ENCODE measurements around the gene LEFTY1. TPM values are rescaled to one million over a fixed set of nuclear protein-coding genes. Genes with fewer than 3 reads are reported as not detected.

The LEFTY1 gene
- total RNA-seq, 1 donor, result not detected

DNA sequence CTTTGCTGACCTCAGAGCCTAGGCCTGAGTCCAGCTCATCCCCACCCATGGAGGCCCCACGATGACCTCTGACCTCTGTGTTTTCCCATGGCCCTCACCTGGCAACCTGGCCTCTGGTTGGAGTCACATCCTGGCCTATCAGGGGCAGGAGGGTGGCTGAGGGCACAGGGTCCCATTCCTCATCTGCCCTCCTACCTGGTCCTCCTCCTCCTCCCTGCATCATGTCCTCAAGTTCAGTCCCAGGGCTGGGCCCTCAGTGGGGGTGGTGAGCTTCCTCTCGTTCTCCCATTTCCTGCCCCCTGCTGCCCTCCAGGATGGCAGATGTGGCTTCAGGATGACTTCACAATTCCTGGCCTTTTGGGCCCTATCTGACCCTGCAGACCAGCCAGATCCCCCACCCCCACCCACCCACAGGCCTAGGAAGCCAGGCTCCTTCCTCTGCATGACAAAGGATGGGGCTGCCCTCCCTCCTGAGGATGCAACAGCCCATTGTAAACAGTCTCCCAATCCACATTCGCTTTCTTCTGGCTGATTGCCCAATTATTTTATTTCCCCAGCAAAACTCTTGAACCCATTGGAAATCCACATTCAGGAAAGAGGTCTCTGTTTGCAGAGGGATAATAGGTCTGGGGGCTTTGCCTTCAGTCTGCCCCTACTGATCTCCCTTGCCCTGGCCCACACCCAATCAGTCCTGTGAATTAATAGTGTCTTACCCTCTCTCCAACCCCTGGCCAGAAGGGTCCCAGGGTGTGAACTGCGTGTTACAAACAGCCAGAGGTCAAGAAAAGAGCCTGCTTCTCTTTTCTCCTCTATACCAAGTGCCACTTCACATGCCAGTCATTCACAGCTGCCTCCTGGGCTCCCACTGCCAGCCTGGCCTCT is 10.3 kb upstream of the LEFTY1 start:
- Histone ChIP-seq H4K20me1 (ENCODE audit: insufficient read depth, low read length) (no peaks in the 10 kb centered on the region), H3K79me2 (ENCODE audit: insufficient read depth, low read length) (no peaks in the 10 kb centered on the region), H3K36me3 (ENCODE audit: insufficient read depth, low read length) (no peaks in the 10 kb centered on the region), H3K4me2 (ENCODE audit: insufficient read depth, low read length) (no peak overlapping the region), H3K4me3 (ENCODE audit: insufficient read depth, low read length) (no peak overlapping the region), H2AFZ (ENCODE audit: low read length) (no peak overlapping the region), H3K9me3 (ENCODE audit: low read depth, low read length) (no peaks in the 10 kb centered on the region), H3K27me3 (ENCODE audit: insufficient read depth, low read length) (no peaks in the 10 kb centered on the region), H3K4me1 (ENCODE audit: insufficient read depth, low read length) (no peaks in the 10 kb centered on the region), H3K27ac (ENCODE audit: low read depth, low read length) (no peak overlapping the region)
- TF ChIP-seq, protein P1, sequence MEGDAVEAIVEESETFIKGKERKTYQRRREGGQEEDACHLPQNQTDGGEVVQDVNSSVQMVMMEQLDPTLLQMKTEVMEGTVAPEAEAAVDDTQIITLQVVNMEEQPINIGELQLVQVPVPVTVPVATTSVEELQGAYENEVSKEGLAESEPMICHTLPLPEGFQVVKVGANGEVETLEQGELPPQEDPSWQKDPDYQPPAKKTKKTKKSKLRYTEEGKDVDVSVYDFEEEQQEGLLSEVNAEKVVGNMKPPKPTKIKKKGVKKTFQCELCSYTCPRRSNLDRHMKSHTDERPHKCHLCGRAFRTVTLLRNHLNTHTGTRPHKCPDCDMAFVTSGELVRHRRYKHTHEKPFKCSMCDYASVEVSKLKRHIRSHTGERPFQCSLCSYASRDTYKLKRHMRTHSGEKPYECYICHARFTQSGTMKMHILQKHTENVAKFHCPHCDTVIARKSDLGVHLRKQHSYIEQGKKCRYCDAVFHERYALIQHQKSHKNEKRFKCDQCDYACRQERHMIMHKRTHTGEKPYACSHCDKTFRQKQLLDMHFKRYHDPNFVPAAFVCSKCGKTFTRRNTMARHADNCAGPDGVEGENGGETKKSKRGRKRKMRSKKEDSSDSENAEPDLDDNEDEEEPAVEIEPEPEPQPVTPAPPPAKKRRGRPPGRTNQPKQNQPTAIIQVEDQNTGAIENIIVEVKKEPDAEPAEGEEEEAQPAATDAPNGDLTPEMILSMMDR (IDR thresholded peaks at IDR 0.05; ENCODE audit: extremely low read depth, low read depth, low read length), result no peak
- peak; percentile 62 for DNase-seq (ENCODE audit: insufficient read length, low spot score, missing footprints)

- TF ChIP-seq, protein P1 (IDR thresholded peaks at IDR 0.05; ENCODE audit: extremely low read depth, low read depth, low read length), result no peak
- H2AFZ ChIP-seq (ENCODE audit: low read length), result no peak overlapping the region
- H3K9me3 ChIP-seq (ENCODE audit: low read depth, low read length), result no peaks in the 10 kb centered on the region
- no peak overlapping the region for H3K4me2 ChIP-seq (ENCODE audit: insufficient read depth, low read length)
- DNase-seq (ENCODE audit: insufficient read length, low spot score, missing footprints), result peak; percentile 25
- no peaks in the 10 kb centered on the region for H4K20me1 ChIP-seq (ENCODE audit: insufficient read depth, low read length)
- H3K4me1 ChIP-seq (ENCODE audit: insufficient read depth, low read length), result no peaks in the 10 kb centered on the region
- H3K27me3 ChIP-seq (ENCODE audit: insufficient read depth, low read length), result no peaks in the 10 kb centered on the region
- H3K4me3 ChIP-seq (ENCODE audit: insufficient read depth, low read length), result no peak overlapping the region
- no peak overlapping the region for H3K27ac ChIP-seq (ENCODE audit: low read depth, low read length)
- H3K36me3 ChIP-seq (ENCODE audit: insufficient read depth, low read length), result no peaks in the 10 kb centered on the region
- H3K79me2 ChIP-seq (ENCODE audit: insufficient read depth, low read length), result no peaks in the 10 kb centered on the region
Observed at GRCh38 chr1:225897595-225898514, 8.9 kb upstream of the LEFTY1 start.

GRCh38 chr1:225896937-225897549 is 8.1 kb upstream of the LEFTY1 start:
- Histone ChIP-seq H3K27me3 (ENCODE audit: insufficient read depth, low read length) (no peaks in the 10 kb centered on the region), H2AFZ (ENCODE audit: low read length) (no peak overlapping the region), H3K4me2 (ENCODE audit: insufficient read depth, low read length) (no peak overlapping the region), H3K27ac (ENCODE audit: low read depth, low read length) (no peak overlapping the region), H3K4me1 (ENCODE audit: insufficient read depth, low read length) (no peaks in the 10 kb centered on the region), H3K36me3 (ENCODE audit: insufficient read depth, low read length) (no peaks in the 10 kb centered on the region), H3K4me3 (ENCODE audit: insufficient read depth, low read length) (no peak overlapping the region), H3K79me2 (ENCODE audit: insufficient read depth, low read length) (no peaks in the 10 kb centered on the region), H4K20me1 (ENCODE audit: insufficient read depth, low read length) (no peaks in the 10 kb centered on the region), H3K9me3 (ENCODE audit: low read depth, low read length) (no peaks in the 10 kb centered on the region)
- TF ChIP-seq, protein P1 (IDR thresholded peaks at IDR 0.05; ENCODE audit: extremely low read depth, low read depth, low read length), result no peak
- DNase-seq (ENCODE audit: insufficient read length, low spot score, missing footprints), result peak; percentile 60

Measured in osteoblast (primary cell).